ENCODE results near the gene FOXD2.

FOXD2 gene

GRCh38 chr1:47431534-47431933 lies 6.3 kb upstream of the FOXD2 start:
- TF ChIP-seq POLR2AphosphoS5 (IDR thresholded peaks at IDR 0.05; ENCODE audit: low read depth, low read length) (no peak), FOXP2 (optimal IDR thresholded peaks at IDR 0.05; ENCODE audit: borderline replicate concordance, extremely low read depth, extremely low read length, insufficient read depth) (no peak), SIN3A (IDR thresholded peaks at IDR 0.05; ENCODE audit: borderline replicate concordance, insufficient read depth, low read length) (no peak), TAF1 (IDR thresholded peaks at IDR 0.05; ENCODE audit: borderline replicate concordance, insufficient read depth, low read length) (no peak), REST (IDR thresholded peaks at IDR 0.05; ENCODE audit: insufficient read depth in 1 of 2, low read depth in 2 of 2, low read length in 2 of 2) (no peak)

GRCh38 chr1:47432071-47433036 lies 5.5 kb upstream of the FOXD2 start:
- TF ChIP-seq FOXP2 (optimal IDR thresholded peaks at IDR 0.05; ENCODE audit: borderline replicate concordance, extremely low read depth, extremely low read length, insufficient read depth) (no peak), REST (IDR thresholded peaks at IDR 0.05; ENCODE audit: insufficient read depth in 1 of 2, low read depth in 2 of 2, low read length in 2 of 2) (no peak), TAF1 (IDR thresholded peaks at IDR 0.05; ENCODE audit: borderline replicate concordance, insufficient read depth, low read length) (no peak), POLR2AphosphoS5 (IDR thresholded peaks at IDR 0.05; ENCODE audit: low read depth, low read length) (no peak), SIN3A (IDR thresholded peaks at IDR 0.05; ENCODE audit: borderline replicate concordance, insufficient read depth, low read length) (no peak)

GRCh38 chr1:47433037-47433421 lies 4.8 kb upstream of the FOXD2 start:
- no peak for TF ChIP-seq REST (IDR thresholded peaks at IDR 0.05; ENCODE audit: insufficient read depth in 1 of 2, low read depth in 2 of 2, low read length in 2 of 2)
- TF ChIP-seq FOXP2 (optimal IDR thresholded peaks at IDR 0.05; ENCODE audit: borderline replicate concordance, extremely low read depth, extremely low read length, insufficient read depth) = no peak
- no peak for TF ChIP-seq POLR2AphosphoS5 (IDR thresholded peaks at IDR 0.05; ENCODE audit: low read depth, low read length)
- no peak for TF ChIP-seq TAF1 (IDR thresholded peaks at IDR 0.05; ENCODE audit: borderline replicate concordance, insufficient read depth, low read length)
- no peak for TF ChIP-seq SIN3A (IDR thresholded peaks at IDR 0.05; ENCODE audit: borderline replicate concordance, insufficient read depth, low read length)

- TF ChIP-seq FOXP2 (optimal IDR thresholded peaks at IDR 0.05; ENCODE audit: borderline replicate concordance, extremely low read depth, extremely low read length, insufficient read depth) (no peak), TAF1 (IDR thresholded peaks at IDR 0.05; ENCODE audit: borderline replicate concordance, insufficient read depth, low read length) (no peak), SIN3A (IDR thresholded peaks at IDR 0.05; ENCODE audit: borderline replicate concordance, insufficient read depth, low read length) (no peak), REST (IDR thresholded peaks at IDR 0.05; ENCODE audit: insufficient read depth in 1 of 2, low read depth in 2 of 2, low read length in 2 of 2) (no peak), POLR2AphosphoS5 (IDR thresholded peaks at IDR 0.05; ENCODE audit: low read depth, low read length) (no peak)
Observed at GRCh38 chr1:47433477-47434050, 4.3 kb upstream of the FOXD2 start.

Data from PFSK-1 (cell line).